Epithelial cell of prostate (primary cell): ENCODE results near the gene TRIM59.

Experiments
- DNase-seq: peaks from one replicate; pipeline ENCODE4 v3.0.0-alpha.2; 2011; ENCODE audit warnings: low read depth, low spot score
- H3K27ac ChIP-seq: fragments of 450-650 bp; 2 replicates; pipeline ENCODE4 v1.5.1; 2017; ENCODE audit warnings: mild to moderate bottlenecking

TRIM59 gene

GRCh38 chr3:160409812-160410610, 39.6 kb downstream of the TRIM59 start:
- no peak overlapping the region for H3K27ac ChIP-seq
- no peak for DNase-seq

- no peak overlapping the region for H3K27ac ChIP-seq
- no peak for DNase-seq
Observed at GRCh38 chr3:160403796-160404470, 45.7 kb downstream of the TRIM59 start.

- no peak for DNase-seq
- H3K27ac ChIP-seq = no peak overlapping the region
Observed at GRCh38 chr3:160403028-160403545, 46.5 kb downstream of the TRIM59 start.

GRCh38 chr3:160402221-160403027, 47.2 kb downstream of the TRIM59 start:
- H3K27ac ChIP-seq = no peak overlapping the region
- DNase-seq = no peak

- H3K27ac ChIP-seq = peak overlapping the region; percentile 74
- no peak for DNase-seq
Observed at GRCh38 chr3:160401291-160402095, 48.1 kb downstream of the TRIM59 start.

GRCh38 chr3:160400702-160401150, 48.9 kb downstream of the TRIM59 start:
- peak overlapping the region; percentile 74 for H3K27ac ChIP-seq
- no peak for DNase-seq

GRCh38 chr3:160400030-160400701, 49.4 kb downstream of the TRIM59 start:
- peak overlapping the region; percentile 74 for H3K27ac ChIP-seq
- DNase-seq = no peak

- H3K27ac ChIP-seq = peak within 1 kb of the TSS; percentile 74
- DNase-seq = peak; percentile 87
Observed at GRCh38 chr3:160399125-160400029, 50.2 kb downstream of the TRIM59 start, which contains the start of the genes IFT80 and SMC4. TSS of gene IFT80 (minus strand) at chr3:160399225. CDS start at chr3:160384600, 14,625 bp downstream. TSS of gene SMC4 (plus strand) at chr3:160399650. CDS start at chr3:160400827, 1,177 bp downstream.

GRCh38 chr3:160398820-160399124, 50.8 kb downstream of the TRIM59 start:
- H3K27ac ChIP-seq = peak overlapping the region; percentile 74
- DNase-seq = no peak

- no peak for DNase-seq
- no peak overlapping the region for H3K27ac ChIP-seq
Observed at GRCh38 chr3:160395297-160395696, 54.3 kb downstream of the TRIM59 start.

GRCh38 chr3:160394009-160394392, 55.6 kb downstream of the TRIM59 start:
- DNase-seq = no peak
- no peak overlapping the region for H3K27ac ChIP-seq

GRCh38 chr3:160393346-160394008, 56.1 kb downstream of the TRIM59 start:
- no peak for DNase-seq
- H3K27ac ChIP-seq = no peak overlapping the region

- no peak overlapping the region for H3K27ac ChIP-seq
- DNase-seq = no peak
Observed at GRCh38 chr3:160392798-160393197, 56.8 kb downstream of the TRIM59 start.

- no peak for DNase-seq
Observed at GRCh38 chr3:160390565-160391138, 58.9 kb downstream of the TRIM59 start.

More at GRCh38 chr3:160390565-160391138, 58.9 kb downstream of the TRIM59 start:
- no peak overlapping the region for H3K27ac ChIP-seq
